ENCODE measurements around the gene JMJD1C.
"Not testable (repeated sequence)": the region's sequence is repeated elsewhere in the genome, so short reads cannot be mapped to it uniquely, and the experiment has no call there.

JMJD1C gene, protein sequence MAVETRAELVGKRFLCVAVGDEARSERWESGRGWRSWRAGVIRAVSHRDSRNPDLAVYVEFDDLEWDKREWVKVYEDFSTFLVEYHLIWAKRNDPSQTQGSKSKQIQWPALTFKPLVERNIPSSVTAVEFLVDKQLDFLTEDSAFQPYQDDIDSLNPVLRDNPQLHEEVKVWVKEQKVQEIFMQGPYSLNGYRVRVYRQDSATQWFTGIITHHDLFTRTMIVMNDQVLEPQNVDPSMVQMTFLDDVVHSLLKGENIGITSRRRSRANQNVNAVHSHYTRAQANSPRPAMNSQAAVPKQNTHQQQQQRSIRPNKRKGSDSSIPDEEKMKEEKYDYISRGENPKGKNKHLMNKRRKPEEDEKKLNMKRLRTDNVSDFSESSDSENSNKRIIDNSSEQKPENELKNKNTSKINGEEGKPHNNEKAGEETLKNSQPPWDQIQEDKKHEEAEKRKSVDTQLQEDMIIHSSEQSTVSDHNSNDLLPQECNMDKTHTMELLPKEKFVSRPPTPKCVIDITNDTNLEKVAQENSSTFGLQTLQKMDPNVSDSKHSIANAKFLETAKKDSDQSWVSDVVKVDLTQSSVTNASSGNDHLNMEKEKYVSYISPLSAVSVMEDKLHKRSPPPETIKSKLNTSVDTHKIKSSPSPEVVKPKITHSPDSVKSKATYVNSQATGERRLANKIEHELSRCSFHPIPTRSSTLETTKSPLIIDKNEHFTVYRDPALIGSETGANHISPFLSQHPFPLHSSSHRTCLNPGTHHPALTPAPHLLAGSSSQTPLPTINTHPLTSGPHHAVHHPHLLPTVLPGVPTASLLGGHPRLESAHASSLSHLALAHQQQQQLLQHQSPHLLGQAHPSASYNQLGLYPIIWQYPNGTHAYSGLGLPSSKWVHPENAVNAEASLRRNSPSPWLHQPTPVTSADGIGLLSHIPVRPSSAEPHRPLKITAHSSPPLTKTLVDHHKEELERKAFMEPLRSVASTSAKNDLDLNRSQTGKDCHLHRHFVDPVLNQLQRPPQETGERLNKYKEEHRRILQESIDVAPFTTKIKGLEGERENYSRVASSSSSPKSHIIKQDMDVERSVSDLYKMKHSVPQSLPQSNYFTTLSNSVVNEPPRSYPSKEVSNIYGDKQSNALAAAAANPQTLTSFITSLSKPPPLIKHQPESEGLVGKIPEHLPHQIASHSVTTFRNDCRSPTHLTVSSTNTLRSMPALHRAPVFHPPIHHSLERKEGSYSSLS (N-terminal part only)

DNA sequence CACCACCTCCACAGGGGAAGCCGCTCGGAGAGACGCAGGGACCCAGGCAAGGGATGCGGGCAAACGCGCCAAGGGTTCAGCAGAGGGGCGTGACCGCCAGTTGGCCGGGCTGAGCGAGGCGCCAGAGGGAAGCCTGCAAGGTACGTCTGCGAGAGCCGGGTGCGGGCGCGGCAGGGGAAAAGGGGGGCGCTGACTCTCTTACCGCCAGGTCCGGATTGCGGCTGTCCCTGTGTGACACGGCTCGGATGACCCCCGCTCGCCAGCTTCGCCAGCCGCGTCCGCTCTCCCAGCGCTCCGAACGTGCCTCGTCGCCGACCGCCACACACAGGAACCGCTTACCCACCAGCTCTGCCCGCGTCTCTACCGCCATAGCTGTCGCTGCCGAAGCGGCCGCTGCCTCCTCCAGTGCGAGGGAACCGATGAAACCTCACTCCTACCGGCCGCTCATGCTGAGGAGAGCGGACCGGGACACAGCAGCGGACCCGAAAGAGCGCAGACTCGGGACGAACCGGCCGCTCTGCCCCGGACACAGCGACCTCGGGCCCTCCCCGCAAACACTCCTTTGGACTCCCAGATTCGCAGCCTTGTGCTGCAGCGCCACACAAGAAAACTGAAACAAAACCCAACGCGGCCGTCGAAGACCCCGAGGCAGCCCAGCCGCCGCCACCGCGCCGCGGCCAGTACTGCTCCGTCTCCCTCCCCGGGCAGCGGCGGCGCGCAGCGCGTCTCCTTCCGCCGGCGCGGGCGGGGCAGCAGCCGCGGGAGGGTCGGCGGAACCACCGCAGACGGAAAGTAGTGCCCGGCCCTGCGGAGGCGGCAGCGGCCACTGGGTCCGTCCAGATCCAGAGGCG lies at the start of gene JMJD1C:
TSS of gene JMJD1C (minus strand) at position 685 of the 851 bp plus-strand sequence. CDS start at position 370, 315 bp downstream.
- Histone ChIP-seq H3K9me3 (ENCODE audit: control insufficient read depth, insufficient read depth, low read length) (no peaks in the 10 kb centered on the region), H3K4me1 (ENCODE audit: control insufficient read depth, insufficient read depth, low read length) (peaks cover 24% of the 10 kb centered on the region; the same call in 1 of the 2 replicates), H3K9ac (ENCODE audit: low read depth, low read length) (peak within 1 kb of the TSS; percentile 85), H3K27me3 (ENCODE audit: control insufficient read depth, insufficient read depth, low read length) (no peaks in the 10 kb centered on the region), H3K4me3 (ENCODE audit: low read depth, low read length) (peak within 1 kb of the TSS; percentile 86), H3K27ac (ENCODE audit: low read depth, low read length) (peak within 1 kb of the TSS; percentile 92), H3K36me3 (ENCODE audit: control insufficient read depth, insufficient read depth, low read length) (no peaks in the 10 kb centered on the region)

DNA sequence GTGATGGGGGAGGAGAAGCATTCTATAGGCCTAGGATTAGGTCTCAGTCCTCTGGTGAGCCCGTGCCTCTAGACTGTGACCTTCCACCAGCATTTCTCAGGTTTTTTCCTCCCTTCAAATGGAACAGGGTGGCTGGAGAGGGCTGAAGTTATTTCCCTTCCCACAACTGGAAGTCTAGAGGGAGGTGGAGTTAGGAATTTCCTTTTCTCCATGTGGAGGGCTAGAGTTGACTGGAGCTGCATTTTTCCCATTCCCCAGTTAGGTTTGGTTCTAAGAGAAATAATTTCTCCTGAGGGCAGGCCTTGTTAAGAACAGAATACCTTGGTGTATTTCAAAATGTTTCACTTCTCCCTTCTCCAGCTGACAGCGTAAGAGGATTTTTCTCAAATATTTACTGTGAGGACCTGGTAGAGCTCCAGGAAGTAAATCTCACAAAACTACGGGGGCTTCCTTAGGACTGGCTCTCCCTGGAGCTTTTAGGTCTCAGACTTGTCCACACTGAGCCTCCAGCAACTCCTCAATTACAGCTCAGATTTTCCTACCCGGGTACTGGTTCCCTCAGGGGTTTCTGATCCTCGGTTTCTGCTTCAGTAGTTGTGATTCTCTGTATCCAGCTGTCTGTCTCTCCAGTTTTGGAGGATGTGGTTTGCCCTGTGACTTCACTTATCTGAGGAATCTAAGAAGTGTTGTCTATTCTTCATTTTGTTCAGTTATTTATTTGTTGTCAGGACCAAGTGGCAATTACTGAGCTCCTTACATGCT lies 49.4 kb upstream of the JMJD1C start:
- H3K36me3 ChIP-seq (ENCODE audit: control insufficient read depth, insufficient read depth, low read length), result no peaks in the 10 kb centered on the region
- H3K4me1 ChIP-seq (ENCODE audit: control insufficient read depth, insufficient read depth, low read length), result peaks cover 52% of the 10 kb centered on the region
- H3K4me3 ChIP-seq (ENCODE audit: low read depth, low read length), result 0 out of 2 replicates have a peak overlapping the region, but pooled peaks have one; percentile 9
- H3K27me3 ChIP-seq (ENCODE audit: control insufficient read depth, insufficient read depth, low read length), result no peaks in the 10 kb centered on the region
- peak overlapping the region; percentile 97 for H3K27ac ChIP-seq (ENCODE audit: low read depth, low read length)
- H3K9ac ChIP-seq (ENCODE audit: low read depth, low read length), result peak overlapping the region; percentile 17; the same call in 1 of the 2 replicates
- H3K9me3 ChIP-seq (ENCODE audit: control insufficient read depth, insufficient read depth, low read length), result no peaks in the 10 kb centered on the region

DNA sequence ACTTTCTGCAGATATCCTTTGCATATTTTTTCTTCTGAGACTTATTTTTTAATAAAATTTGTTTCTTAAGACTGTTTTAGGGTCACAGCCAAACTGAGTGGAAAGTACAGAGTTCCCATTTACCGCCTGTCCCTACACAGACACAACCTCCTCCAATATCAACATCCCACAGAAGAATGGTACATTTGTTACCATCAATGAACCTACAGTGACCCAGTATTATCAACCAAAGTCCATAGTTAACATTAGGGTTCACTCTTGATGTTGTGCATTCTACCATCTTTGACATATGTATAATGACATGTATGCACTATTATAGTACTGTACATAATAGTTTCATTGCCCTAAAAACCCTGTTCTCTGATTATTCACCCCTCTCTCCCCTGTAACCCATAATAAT lies 40.8 kb upstream of the JMJD1C start:
- Histone ChIP-seq H3K4me3 (ENCODE audit: low read depth, low read length) (no peak overlapping the region), H3K27ac (ENCODE audit: low read depth, low read length) (no peak overlapping the region), H3K9ac (ENCODE audit: low read depth, low read length) (no peak overlapping the region), H3K9me3 (ENCODE audit: control insufficient read depth, insufficient read depth, low read length) (no peaks in the 10 kb centered on the region), H3K27me3 (ENCODE audit: control insufficient read depth, insufficient read depth, low read length) (no peaks in the 10 kb centered on the region), H3K36me3 (ENCODE audit: control insufficient read depth, insufficient read depth, low read length) (no peaks in the 10 kb centered on the region), H3K4me1 (ENCODE audit: control insufficient read depth, insufficient read depth, low read length) (peaks cover 28% of the 10 kb centered on the region)

DNA sequence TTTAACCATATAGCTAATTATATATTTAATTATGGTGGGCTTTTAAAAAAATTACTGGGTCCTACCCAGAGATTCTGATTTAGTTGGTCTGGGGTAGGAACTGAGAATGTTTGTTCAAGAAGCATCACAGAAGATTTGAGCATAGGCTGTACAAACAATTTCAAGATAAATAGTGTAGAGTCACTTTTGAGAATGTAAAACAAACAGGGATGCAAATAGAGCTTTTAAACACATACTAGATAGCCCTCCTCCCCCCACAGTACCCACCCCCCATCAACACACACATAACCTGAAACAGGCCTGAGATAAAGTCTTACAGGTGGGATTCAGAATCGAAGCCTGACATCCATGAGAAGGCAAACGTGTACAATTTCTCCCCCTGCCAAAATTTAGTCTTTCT lies 39.8 kb upstream of the JMJD1C start:
- H3K9ac ChIP-seq (ENCODE audit: low read depth, low read length), result no peak overlapping the region
- H3K27ac ChIP-seq (ENCODE audit: low read depth, low read length), result peak overlapping the region; percentile 36
- no peaks in the 10 kb centered on the region for H3K27me3 ChIP-seq (ENCODE audit: control insufficient read depth, insufficient read depth, low read length)
- H3K4me3 ChIP-seq (ENCODE audit: low read depth, low read length), result no peak overlapping the region
- no peaks in the 10 kb centered on the region for H3K36me3 ChIP-seq (ENCODE audit: control insufficient read depth, insufficient read depth, low read length)
- H3K4me1 ChIP-seq (ENCODE audit: control insufficient read depth, insufficient read depth, low read length), result peaks cover 28% of the 10 kb centered on the region
- no peaks in the 10 kb centered on the region for H3K9me3 ChIP-seq (ENCODE audit: control insufficient read depth, insufficient read depth, low read length)

DNA sequence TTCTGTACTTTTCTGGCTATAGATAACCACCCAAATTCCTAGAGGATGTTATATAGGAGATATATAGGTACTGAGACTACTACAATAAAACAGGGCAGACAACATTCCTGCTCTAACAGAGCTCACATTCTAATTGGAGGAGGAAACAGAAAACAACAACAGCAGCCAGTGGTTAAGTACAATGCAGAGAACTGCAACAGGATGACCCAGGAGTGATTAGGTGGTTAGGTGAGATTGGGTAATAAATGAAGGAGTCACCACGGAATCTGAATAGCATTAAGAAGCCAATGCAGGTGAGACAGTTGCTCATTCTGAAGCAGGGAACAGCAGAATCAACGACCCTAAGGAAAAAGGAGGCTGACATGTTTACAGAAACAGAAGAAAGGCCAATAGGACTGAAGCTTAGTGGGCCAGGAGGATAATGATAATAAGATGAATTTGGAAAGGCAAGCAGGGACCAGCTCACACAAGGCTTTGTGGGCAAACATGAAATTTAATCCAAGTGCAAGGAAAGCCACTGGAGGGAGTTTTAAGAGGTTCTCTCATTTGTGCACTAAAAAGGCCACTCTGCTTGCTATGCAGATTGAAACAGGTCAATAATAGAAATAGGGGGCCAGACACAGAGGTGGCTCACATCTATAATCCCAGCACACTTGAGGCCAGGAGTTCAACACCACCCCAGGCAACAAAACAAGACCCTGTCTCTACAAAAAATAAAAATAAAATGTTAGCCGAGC lies 38.5 kb upstream of the JMJD1C start:
- no peaks in the 10 kb centered on the region for H3K36me3 ChIP-seq (ENCODE audit: control insufficient read depth, insufficient read depth, low read length)
- peaks cover 28% of the 10 kb centered on the region for H3K4me1 ChIP-seq (ENCODE audit: control insufficient read depth, insufficient read depth, low read length)
- no peaks in the 10 kb centered on the region for H3K9me3 ChIP-seq (ENCODE audit: control insufficient read depth, insufficient read depth, low read length)
- H3K9ac ChIP-seq (ENCODE audit: low read depth, low read length), result no peak overlapping the region
- no peak overlapping the region for H3K4me3 ChIP-seq (ENCODE audit: low read depth, low read length)
- H3K27ac ChIP-seq (ENCODE audit: low read depth, low read length), result peak overlapping the region; percentile 53
- H3K27me3 ChIP-seq (ENCODE audit: control insufficient read depth, insufficient read depth, low read length), result no peaks in the 10 kb centered on the region

DNA sequence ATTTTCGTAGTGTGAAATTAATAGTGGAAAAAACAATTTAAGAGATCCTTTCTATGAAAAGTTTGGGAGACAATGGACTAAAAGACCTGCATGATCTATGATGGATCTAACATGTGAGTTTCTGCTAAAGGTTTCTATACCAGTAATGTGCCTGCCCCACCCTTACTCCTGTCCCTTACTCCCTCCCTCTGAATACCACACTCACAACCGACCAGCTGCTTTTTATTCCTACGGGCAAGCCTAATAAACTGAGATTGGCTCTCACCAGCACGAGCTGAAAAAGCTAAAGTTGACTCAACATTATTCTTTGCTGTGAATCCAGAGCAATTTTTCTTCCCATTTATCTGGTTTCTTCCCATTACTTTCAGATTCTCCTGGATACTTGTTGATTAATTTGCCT lies 37.6 kb upstream of the JMJD1C start:
- Histone ChIP-seq H3K9me3 (ENCODE audit: control insufficient read depth, insufficient read depth, low read length) (no peaks in the 10 kb centered on the region), H3K4me3 (ENCODE audit: low read depth, low read length) (no peak overlapping the region), H3K36me3 (ENCODE audit: control insufficient read depth, insufficient read depth, low read length) (no peaks in the 10 kb centered on the region), H3K27me3 (ENCODE audit: control insufficient read depth, insufficient read depth, low read length) (no peaks in the 10 kb centered on the region), H3K4me1 (ENCODE audit: control insufficient read depth, insufficient read depth, low read length) (peaks cover 28% of the 10 kb centered on the region), H3K9ac (ENCODE audit: low read depth, low read length) (no peak overlapping the region), H3K27ac (ENCODE audit: low read depth, low read length) (peak overlapping the region; percentile 53)

DNA sequence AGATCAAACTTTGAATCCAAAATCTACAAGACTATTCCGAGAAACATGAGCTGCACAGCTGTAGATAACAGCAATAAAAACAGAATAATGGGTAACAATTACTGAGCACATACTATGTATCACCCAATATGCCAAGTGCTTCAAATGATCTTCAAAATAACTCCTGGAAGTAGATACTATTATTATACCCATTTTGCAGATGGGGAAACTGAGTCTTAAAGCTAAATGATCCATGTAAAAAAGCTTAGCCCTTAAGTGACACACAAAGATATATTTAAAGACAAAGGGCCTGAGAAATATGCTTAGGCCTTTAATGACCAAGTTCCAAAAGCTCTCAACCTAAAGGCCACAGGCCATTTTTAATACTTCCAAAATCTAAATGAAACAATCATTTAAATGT lies 37.1 kb upstream of the JMJD1C start:
- Histone ChIP-seq H3K4me1 (ENCODE audit: control insufficient read depth, insufficient read depth, low read length) (peaks cover 28% of the 10 kb centered on the region), H3K9ac (ENCODE audit: low read depth, low read length) (no peak overlapping the region), H3K4me3 (ENCODE audit: low read depth, low read length) (no peak overlapping the region), H3K27ac (ENCODE audit: low read depth, low read length) (no peak overlapping the region), H3K36me3 (ENCODE audit: control insufficient read depth, insufficient read depth, low read length) (no peaks in the 10 kb centered on the region), H3K9me3 (ENCODE audit: control insufficient read depth, insufficient read depth, low read length) (no peaks in the 10 kb centered on the region), H3K27me3 (ENCODE audit: control insufficient read depth, insufficient read depth, low read length) (no peaks in the 10 kb centered on the region)

DNA sequence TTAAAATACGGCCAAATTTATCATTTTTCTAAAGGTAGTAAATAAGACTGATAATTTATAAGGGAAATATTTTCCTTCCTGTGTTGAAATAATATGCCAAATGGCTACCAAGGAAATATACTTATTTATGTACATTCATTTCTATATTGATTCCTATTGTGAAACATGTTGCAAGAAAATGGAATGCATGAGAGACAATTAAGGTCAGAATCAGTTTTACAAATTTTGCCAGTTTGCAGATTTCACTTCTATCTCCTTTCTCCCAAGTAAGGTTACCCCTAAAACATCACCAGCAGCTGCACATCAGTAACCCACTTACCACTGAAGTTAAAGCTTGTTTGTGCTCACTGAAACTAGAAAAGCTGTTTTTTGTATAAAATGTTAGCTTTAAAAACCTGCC lies 36.2 kb upstream of the JMJD1C start:
- H3K36me3 ChIP-seq (ENCODE audit: control insufficient read depth, insufficient read depth, low read length), result no peaks in the 10 kb centered on the region
- H3K27me3 ChIP-seq (ENCODE audit: control insufficient read depth, insufficient read depth, low read length), result no peaks in the 10 kb centered on the region
- H3K4me1 ChIP-seq (ENCODE audit: control insufficient read depth, insufficient read depth, low read length), result peaks cover 28% of the 10 kb centered on the region
- no peaks in the 10 kb centered on the region for H3K9me3 ChIP-seq (ENCODE audit: control insufficient read depth, insufficient read depth, low read length)
- no peak overlapping the region for H3K4me3 ChIP-seq (ENCODE audit: low read depth, low read length)
- no peak overlapping the region for H3K27ac ChIP-seq (ENCODE audit: low read depth, low read length)
- no peak overlapping the region for H3K9ac ChIP-seq (ENCODE audit: low read depth, low read length)

DNA sequence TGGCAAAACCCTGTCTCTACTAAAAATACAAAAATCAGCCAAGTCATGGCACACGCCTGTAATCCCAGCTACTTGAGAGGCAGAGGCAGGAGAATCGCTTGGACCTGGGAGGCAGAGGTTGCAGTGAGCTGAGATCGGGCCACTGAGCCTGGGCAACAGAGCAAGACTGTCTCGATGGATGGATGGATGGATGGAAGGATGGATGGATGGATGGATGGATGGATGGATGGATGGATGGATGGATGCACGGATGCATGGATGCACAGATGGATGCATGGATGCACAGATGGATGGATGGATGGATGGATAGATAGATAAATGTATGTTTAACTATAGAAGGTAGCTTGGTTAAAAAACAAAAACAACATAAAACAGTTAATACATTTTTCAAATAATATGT lies 34.8 kb upstream of the JMJD1C start:
- H3K4me3 ChIP-seq (ENCODE audit: low read depth, low read length); H3K9me3 ChIP-seq (ENCODE audit: control insufficient read depth, insufficient read depth, low read length); H3K9ac ChIP-seq (ENCODE audit: low read depth, low read length); H3K27me3 ChIP-seq (ENCODE audit: control insufficient read depth, insufficient read depth, low read length); H3K27ac ChIP-seq (ENCODE audit: low read depth, low read length); H3K36me3 ChIP-seq (ENCODE audit: control insufficient read depth, insufficient read depth, low read length): not testable (repeated sequence)
- peaks cover 19% of the 10 kb centered on the region for H3K4me1 ChIP-seq (ENCODE audit: control insufficient read depth, insufficient read depth, low read length)

Data from HUES48 (cell line).